8988T (cell line): ENCODE results near the gene RASAL2.
A peak's percentile ranks its signal among the peaks of the same experiment; 100 is the strongest.
"Not testable (repeated sequence)": the region's sequence is repeated elsewhere in the genome, so short reads cannot be mapped to it uniquely, and the experiment has no call there.

ENCODE experiments used
- DNase-seq: peaks from one replicate; pipeline ENCODE4 v3.0.0; 2011

RASAL2 gene

DNA sequence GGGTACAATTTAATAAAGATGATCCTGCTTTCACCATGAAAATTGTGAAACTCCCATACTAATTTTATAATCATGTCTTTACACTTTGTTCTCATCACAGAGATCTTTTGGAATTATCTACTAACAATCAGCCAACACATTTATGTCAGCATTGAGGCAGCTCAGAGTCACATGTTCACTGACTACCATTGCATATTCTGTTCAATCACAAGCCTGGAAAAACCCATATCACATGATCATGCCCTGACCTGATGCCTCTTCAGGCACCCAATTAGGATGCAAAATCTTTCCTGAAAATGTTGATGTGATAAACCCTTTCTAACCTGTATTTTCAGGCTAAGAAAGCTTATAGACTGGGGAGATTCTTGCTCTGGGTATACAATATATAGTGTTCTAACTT, 21.6 kb upstream of the RASAL2 start:
- no peak for DNase-seq

DNA sequence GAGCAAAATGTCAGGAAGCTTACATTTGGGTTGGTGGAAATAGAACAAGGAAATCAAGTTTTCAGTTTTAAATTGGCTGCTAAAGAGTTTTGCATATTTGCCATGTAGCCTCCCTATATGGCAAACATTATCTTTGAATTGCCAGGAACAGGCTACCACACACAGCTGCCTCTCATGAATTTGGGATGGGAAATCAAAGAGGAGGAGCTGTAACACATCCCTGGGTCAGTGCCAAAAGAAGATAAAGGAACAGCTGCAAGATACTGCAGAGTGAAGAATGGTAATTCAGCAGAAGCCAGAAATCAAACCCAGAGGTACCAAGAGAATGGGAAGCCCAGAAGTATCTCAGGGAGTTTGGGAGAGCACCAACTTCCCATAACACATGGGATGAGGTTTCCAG, 18.6 kb upstream of the RASAL2 start:
- DNase-seq = no peak

DNA sequence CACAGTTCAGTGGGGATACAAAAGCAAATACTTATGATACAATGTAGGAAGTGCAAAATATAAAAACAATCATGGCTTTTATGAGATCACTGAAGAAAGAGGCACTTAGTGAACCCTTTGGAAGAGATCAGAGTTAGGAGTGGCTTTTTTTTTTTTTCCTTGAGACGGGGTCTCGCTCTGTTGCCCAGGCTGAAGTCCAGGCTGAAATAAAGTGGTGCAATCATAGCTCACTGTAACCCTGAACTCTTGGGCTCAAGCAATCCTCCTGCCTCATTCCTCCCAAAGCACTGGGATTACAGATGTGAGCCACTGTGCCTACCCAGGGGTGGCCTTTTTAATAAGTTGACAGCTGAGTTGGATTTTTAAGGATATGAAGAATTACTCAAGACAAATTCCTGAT, 17.3 kb upstream of the RASAL2 start:
- DNase-seq = no peak

DNA sequence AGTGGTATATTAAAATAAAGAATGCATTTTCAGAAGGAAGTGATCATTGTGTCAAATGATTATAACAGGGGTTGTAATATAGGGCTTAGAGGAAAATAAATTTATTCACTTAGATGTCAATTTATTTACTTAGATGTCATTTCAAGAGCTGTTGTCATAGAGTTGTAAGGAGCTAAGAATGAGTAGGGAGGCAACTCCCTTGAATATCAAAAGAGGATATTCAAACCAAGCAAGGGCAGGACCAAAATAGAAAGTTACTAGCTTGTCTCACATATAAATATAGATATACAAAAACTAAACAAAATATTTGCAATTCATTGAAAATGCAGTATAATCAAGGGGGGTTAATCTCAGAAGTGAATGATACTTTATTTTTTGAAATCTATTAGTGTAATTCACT, 16.0 kb upstream of the RASAL2 start:
- no peak for DNase-seq

DNA sequence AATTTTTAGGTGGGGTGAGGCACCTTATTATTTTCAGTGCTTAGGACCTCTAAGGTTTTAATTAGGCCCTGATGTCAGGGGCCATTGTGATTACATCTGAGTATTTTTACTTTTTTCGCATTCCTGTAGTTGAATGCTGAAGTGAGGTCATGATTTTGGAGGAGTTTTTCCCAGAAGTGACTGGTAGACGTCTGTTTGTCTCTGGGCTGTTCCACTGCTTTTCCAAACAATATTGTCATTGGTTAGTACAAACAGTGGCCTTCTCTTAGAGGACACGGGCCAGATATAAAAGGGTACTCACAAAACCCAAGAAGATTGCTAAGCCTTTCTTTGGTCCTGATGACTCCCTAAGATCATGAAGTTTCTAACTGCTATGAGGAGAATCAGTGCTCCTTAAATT, 7.6 kb upstream of the RASAL2 start:
- DNase-seq = no peak

DNA sequence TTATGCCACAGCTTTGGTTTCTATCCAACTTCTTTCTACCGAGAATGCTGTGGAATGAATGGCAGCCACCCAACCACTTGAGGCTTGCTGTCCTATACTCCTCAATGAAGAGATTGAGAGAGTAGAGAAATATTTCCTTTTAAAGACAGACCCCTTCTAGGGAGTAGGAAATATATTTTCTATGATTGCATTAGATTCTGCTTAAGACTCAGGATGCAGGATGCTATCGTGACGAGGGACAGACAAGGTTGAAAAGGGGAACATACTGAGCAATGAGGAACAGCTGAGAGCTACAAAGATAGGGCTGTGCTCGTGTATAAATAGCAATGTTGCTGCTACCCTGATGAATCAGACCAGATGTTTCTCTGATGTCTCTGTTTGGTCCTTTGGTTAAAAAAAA, 7.1 kb upstream of the RASAL2 start:
- DNase-seq = no peak

DNA sequence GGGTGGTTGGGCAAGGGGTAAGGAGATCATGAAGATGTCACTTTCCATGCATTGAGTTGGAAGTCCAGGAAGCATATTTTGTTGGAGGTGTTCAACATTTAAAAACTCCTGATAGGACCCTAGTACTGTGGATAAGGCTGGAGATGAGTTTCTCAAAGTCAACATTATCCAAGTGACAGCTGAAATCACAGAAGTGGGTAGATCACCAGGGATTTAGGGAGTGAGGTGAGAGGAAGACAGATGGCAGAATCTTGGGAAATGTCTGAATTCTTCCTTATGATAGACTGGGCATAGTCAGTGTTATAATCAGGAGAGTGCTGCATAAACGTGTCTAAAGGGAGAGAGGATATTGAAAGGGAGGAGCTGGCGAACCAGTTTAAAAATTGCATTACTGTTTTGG, 5.3 kb upstream of the RASAL2 start:
- DNase-seq = no peak

DNA sequence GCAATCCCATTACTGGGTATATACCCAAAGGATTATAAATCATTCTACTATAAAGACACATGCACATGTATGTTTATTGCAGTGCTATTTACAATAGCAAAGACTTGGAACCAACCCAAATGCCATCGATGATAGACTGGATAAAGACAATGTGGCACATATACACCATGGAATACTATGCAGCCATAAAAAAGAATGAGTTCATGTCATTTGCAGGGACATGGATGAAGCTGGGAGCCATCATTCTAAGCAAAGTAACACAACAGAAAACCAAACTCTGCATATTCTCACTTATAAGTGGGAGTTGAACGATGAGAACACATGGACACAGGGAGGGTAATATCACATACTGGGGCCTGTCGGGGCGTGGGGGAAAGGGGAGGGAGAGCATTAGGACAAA, 2.5 kb upstream of the RASAL2 start:
- DNase-seq = not testable (repeated sequence)

DNA sequence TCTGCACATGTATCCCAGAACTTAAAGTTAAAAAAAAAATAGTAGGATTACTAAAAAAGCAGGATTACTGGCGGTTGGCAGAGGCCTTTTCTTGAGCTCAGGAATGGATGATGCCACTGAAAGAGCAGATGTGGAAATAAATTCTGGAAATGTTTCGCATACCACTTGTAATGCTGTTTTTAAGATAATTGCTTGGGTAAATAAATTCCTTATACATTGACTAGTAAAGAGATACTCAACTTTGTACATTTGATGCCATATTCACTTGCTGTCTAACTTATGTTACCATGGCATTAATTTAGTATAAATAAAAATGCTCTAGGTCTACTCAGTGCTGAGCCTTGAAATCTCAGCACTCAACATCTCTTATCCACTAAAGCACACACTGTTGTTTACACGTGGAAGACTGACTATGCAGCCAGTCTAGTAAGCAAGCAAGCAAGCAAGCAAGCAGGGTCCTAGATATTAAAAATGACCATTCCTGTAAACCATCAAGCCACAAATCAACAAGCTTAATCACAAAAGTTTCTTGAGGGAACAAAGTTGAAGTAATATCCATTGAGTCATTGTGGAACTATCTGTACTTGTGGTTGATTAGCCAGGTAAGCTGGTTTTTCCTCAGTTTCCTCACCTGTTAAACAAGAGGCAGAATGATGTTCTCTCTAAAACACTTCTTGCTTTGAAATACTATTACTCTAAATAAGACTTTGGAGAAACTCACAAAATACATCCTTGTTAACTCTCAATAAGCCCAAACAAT, 1.7 kb upstream of the RASAL2 start:
- DNase-seq = no peak

DNA sequence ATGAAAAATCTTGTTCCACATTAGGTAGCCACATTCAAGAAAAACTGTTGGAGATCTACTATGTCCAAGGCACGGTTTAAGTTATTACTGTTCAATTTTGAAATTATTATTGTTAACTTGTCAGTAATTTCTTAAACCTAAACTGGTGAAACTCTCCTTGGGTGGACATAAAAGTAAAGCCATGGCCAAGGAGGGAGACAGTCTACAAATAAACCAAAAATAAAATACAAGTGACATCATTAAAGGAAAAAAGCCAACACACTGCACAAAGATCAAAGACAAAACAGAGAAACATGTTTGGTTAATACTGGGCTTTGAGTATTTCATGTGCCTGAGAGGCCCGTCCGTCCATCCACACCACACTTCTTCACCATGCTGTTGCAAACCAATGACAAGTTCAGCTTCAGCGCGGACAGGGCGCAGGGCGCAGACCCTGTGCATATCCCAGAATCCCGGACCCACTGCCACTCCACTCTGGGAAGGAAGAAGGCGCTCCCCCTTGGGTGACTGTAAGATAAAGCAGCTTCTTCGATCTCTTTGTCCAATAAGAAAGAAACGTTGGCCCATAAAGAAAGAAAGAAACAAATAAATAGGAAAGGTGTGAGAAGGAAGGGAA, 918 bp upstream of the RASAL2 start:
- DNase-seq = peak; percentile 43

DNA sequence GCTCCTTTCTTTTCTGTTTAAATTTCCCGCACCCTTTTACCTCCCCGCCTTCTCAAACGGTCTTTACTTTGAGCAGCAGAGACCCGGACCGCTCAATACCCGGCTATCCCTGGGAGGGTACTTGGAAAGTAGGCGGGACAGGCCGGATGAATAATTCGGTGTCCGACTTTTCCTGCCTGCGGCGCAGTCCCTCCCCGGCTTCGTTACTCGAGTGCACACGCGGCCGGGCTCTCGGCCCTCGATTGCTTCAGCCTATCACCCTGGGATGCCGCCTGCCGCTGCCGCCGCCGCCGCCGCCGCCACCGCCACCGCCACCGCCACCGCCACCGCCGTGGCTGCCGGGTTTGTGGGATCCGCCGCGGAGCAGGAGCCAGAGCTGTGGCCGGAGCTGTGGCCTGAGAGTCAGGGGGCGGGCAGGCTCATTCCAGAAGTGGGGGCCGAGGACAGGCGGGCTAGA, 382 bp upstream of the RASAL2 start:
- DNase-seq = peak; percentile 94

DNA sequence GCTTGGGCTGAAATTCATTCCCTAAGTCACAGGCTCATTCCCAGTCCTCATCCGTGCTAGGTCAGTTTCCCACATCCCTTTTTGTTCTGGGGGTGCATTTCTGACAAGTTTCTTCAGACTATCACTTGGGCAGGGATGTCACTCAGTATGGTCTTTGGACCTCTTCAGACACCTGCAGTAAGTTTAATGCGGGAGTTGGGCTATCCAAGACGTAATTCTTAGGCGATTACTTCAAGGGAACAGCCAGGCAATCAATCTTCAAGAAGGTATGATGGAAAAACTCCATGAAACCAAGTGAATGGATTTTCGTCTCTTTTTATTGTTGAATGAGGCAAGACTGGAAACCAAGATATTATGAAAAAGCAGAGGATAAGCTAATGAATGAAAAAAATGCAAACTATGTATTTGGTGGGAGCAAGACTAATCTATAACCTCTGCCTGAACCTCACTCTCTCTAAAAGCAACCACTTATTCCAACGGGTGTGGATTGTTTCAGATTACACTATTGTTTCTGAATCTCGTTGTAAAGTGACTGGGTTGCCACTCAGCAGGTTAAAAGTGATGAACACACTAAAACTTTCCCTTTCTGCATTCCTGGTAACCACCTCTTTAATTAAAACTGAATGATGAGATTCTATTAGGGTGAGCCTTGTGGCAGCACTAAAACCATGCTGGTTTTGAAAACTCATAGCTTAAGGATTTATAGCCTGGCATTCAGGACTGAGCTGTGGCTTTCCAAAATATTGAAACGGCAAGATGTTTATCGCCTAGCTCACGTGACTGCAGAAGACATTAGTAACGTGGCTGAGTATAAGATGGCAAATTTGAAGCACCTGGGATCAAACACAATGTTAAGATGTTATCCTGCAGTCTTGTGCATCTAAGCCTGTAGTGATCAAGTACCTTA, 1.1 kb downstream of the RASAL2 start:
- DNase-seq = no peak

DNA sequence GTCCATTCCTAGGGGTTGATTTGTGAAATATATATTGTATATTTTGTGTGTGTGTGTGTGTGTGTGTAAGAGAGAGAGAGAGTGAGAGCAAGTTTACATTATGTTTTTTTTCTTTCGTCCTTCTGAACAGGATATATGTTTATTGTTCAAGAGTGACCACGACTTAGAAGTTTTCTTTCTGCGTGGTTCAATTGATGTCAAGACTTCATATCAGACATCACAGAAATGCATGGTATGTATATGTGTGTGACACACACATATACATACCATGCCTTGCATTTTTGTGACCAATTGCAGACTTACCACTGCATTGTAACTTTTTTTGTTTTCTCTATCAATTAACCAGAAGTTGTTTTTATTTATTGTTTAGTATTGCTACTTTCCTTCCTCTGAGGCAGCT, 2.5 kb downstream of the RASAL2 start:
- DNase-seq = no peak

DNA sequence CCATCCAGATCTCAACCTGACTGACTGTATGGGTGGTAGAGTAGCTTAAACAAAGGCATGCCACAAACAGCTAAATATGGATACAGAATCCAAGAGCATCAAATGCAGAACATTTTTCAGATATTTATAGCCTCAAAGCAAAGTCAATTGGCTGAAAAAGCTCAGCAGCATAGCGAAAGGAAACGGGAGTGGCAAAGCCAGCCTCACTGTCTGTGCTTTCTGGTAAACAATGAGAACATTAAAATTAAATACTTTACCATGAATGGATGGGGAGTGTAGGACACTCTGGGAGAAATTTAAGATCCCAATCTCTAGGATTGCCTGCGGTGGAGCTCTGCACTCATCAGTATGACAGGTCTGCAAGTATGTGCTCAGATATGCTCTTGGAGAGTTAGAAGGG, 4.4 kb downstream of the RASAL2 start:
- no peak for DNase-seq

DNA sequence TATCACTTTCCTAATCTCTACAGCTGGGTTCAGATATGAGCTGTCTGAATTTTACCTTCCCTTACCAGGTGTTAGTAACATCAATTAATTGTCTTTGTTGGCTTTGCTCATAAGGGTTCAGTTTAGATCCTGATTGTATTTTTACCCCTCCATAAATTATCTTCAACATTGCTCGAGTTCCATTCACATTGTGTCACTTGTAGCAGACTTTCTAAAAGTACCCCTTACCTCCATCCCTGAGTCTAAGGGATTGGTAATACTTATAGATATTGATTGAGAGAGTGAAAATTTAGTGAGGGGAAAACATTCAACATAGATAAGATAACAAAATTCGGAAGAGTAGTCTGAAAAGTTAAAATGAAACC, 7.3 kb downstream of the RASAL2 start:
- DNase-seq = no peak

DNA sequence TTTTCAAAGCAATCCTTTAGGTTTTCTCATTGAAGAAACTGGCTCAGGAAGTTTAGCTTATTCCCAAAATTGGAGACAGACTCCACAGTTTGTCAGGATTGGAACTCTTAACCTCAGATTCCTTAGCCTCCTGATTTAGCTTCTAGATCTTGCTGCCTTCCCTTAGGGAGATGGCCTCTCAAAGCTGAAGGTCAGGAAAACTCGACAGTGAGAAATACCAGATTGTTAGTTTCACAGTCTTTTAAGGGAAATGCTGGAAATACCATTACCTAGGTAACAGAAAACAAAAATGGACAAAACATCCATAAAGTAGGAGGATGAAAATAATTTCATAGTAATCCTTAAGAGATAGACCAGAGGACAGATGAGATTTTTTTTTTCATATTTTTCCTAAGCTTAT, 7.8 kb downstream of the RASAL2 start:
- DNase-seq = no peak

DNA sequence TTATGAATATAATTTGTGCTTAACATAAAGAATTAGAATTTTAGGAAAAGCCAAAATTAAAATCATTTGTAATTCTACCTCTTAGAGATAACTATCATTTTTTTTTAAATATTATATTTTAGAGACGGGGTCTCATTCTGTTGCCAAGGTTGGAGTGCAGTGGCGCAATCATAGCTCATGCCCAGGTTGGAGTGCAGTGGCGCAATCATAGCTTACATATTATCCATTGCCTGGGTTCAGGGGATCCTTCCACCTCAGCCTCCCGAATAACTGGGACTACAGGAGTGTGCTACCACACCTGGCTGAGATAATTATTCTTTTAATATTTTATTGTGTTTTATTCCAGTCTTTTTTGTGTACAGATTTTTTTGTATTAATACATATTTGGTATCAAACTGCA, 8.3 kb downstream of the RASAL2 start:
- DNase-seq = no peak

DNA sequence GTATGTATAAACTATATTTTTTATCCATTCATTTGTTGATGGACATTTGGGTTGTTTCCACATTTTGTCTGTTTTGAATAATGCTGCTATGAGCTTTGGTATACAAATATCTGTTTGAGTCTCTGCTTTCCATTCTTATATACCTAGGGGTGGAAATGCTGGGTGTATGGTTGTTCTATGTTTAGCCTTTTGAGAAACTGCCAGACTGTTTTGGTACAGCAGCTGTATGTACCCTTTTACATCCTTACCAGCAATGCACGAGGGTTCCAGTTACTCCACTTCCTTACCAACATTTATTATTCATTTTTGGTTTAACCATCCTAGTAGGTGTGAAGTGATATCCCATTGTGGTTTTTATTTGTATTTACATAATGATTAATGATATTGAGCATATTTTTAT, 13.9 kb downstream of the RASAL2 start:
- no peak for DNase-seq

DNA sequence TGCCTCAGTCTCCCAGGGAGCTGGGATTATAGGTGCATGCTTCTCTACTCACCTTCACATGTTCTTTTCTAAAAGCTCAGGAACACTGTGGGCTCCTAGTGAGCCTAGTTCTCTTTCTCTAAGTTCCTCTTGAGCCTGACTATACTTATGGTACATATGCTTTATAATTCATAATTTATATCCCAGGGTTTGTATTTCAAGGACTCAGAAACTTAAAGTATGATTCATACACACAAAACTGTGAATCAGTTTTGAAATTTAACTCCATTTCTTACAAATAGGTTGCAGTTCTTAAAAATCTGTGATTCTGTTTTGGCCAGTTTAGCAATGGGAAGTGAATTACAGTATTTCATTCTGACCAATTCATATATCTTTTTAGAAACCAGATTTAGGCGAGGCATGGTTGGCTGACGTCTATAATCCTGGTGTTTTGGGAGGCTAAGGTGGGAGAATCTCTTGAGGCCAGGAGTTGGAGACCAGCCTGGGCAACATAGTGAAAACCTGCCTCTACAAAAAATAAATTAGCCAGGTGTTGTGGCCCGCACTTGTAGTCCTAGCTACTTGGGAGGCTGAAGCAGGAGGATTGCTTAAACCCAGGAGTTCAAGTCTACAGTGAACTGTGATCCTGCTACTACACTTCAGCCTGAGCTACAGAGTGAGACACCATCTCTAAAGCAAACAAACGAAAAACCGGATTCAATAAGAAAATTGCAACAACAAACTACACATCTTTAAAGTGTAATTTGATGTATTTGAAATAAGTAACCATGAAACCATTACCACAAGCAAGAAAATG, 15.6 kb downstream of the RASAL2 start:
- no peak for DNase-seq

DNA sequence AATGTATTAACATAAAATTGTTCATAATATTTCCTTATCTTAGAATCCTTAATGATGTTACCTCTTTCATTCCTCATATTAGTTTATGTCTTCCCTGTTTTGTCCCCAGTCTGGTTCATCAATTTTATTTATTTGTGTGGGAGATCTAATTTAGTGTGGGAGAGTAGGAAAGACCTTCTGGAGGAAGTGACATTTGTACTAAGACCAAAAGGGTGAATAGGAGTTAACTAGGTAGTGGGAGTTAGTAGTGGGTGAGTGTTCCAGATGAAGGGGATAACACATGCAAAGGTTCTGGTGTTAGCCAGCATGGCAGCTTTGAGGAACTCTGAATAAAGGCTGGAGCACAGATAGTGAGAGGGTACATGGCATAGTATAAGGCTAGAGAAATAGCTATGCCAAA, 21.4 kb downstream of the RASAL2 start:
- no peak for DNase-seq

DNA sequence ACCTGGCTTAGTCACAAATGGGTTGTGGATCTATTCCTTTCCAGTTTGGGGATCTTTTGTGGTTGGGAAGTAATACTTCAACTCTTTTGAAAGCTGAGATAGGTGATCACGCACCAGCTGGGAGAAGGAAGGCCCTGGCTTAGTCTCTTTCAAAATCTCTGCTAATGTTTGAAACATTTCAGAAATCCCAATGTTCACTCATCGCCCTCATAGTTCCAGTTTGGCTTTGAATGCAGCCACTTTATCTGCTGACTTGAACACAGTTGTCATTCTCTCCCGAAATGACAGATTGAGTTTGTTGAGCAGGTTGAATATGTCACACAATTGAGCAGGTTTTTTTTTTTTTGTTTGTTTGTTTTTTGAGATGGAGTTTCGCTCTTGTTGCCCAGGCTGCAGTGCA, 24.6 kb downstream of the RASAL2 start:
- no peak for DNase-seq

DNA sequence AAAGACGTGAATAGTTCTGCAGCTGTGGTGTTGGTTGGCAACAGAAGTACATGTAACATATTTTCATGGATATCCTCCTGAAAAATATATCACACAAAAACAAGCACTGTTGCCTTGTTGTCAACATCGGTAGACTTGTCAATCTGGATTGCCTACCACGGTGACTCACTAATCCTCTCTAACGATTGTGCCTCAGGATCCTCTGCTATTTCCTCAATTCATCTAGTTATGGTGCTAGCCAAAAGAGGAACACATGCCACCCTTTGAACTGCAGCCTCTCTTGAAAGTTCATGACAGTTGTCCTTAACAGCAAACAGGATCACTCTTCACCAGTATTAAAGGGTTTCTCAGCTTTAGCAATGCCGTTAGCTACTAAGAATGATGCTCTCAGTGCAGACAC, 25.7 kb downstream of the RASAL2 start:
- DNase-seq = no peak

DNA sequence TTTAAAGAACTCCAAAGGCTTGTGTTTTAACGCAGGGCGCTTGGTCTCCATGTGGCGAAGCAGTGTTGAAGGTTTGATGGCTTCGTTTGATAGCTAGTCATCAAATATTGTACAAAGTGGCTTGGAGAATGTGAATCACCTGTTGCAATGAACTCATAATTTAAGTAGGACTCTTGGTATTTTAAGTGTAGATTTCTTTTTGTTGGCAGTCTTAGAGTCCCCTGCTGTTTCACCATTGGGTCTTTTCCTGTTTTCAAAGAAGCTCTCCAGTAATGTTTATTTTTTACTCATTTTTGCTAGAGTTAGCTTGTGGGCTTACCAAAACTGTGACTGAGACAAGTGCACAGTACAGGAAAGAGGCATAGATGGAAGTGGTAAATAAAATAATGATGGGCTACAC, 26.2 kb downstream of the RASAL2 start:
- no peak for DNase-seq
